HG02763 (cell line): Measurements from ENCODE around the gene SFPQ.
"Not testable (repeated sequence)": the region's sequence is repeated elsewhere in the genome, so short reads cannot be mapped to it uniquely, and the experiment has no call there.

ENCODE experiments used
- ATAC-seq: cut with Tn5 transposase; IDR thresholded peaks from one replicate; pipeline ENCODE4 v1.9.1; 2021; ENCODE audit warnings: mild to moderate bottlenecking, moderate library complexity; ENCODE audit not compliant: unreplicated experiment

SFPQ gene

GRCh38 chr1:35187816-35188342, 5.1 kb downstream of the SFPQ start:
- ATAC-seq: no peak

GRCh38 chr1:35186239-35186638, 6.7 kb downstream of the SFPQ start:
- ATAC-seq: no peak

GRCh38 chr1:35185200-35185599, 7.7 kb downstream of the SFPQ start:
- no peak for ATAC-seq

GRCh38 chr1:35184495-35185199, 8.3 kb downstream of the SFPQ start:
- no peak for ATAC-seq

GRCh38 chr1:35181790-35182455, 11.0 kb downstream of the SFPQ start:
- no peak for ATAC-seq

- no peak for ATAC-seq
These were observed 12.1 kb downstream of the SFPQ start for GRCh38 chr1:35180776-35181374.

GRCh38 chr1:35179908-35180307, 13.0 kb downstream of the SFPQ start:
- ATAC-seq: no peak

GRCh38 chr1:35178874-35179380, 14.0 kb downstream of the SFPQ start:
- ATAC-seq: no peak

- no peak for ATAC-seq
These were observed 14.7 kb downstream of the SFPQ start for GRCh38 chr1:35178295-35178695.

- no peak for ATAC-seq
These were observed 15.6 kb downstream of the SFPQ start for GRCh38 chr1:35177237-35177786.

- no peak for ATAC-seq
These were observed 17.3 kb downstream of the SFPQ start for GRCh38 chr1:35175602-35176001.

GRCh38 chr1:35175098-35175576, 17.8 kb downstream of the SFPQ start:
- ATAC-seq: no peak

GRCh38 chr1:35173909-35174540, 18.9 kb downstream of the SFPQ start:
- ATAC-seq: no peak

- no peak for ATAC-seq
These were observed 19.5 kb downstream of the SFPQ start for GRCh38 chr1:35173491-35173890.

- ATAC-seq: no peak
These were observed 20.9 kb downstream of the SFPQ start for GRCh38 chr1:35172022-35172421.

GRCh38 chr1:35171579-35171978, 21.4 kb downstream of the SFPQ start:
- ATAC-seq: no peak

- no peak for ATAC-seq
These were observed 28.1 kb downstream of the SFPQ start for GRCh38 chr1:35164893-35165292.

GRCh38 chr1:35151220-35151619, 41.7 kb downstream of the SFPQ start:
- no peak for ATAC-seq

- ATAC-seq: not testable (repeated sequence)
These were observed 46.9 kb downstream of the SFPQ start for GRCh38 chr1:35145892-35146549.
